ENCODE data around the gene CCDC182.

The CCDC182 gene

GRCh38 chr17:57778306-57778705 lies 33.2 kb upstream of the CCDC182 start:
- no peak for TF ChIP-seq CTCF (IDR thresholded peaks at IDR 0.05; ENCODE audit: poor library complexity, severe bottlenecking)
- Histone ChIP-seq H3K4me3 (ENCODE audit: severe bottlenecking) (no peak overlapping the region), H3K4me1 (ENCODE audit: insufficient read depth, poor library complexity, severe bottlenecking) (no peaks in the 10 kb centered on the region), H3K27ac (ENCODE audit: poor library complexity, severe bottlenecking) (no peak overlapping the region), H3K9me3 (ENCODE audit: severe bottlenecking) (no peaks in the 10 kb centered on the region), H3K27me3 (ENCODE audit: insufficient read depth, poor library complexity, severe bottlenecking) (peaks cover 3% of the 10 kb centered on the region), H3K36me3 (ENCODE audit: low read depth) (no peaks in the 10 kb centered on the region)
- ATAC-seq (ENCODE audit: low read depth), result no peak
- DNase-seq (ENCODE audit: low spot score), result no peak

GRCh38 chr17:57776366-57776765 lies 31.3 kb upstream of the CCDC182 start:
- Histone ChIP-seq H3K4me1 (ENCODE audit: insufficient read depth, poor library complexity, severe bottlenecking) (no peaks in the 10 kb centered on the region), H3K27ac (ENCODE audit: poor library complexity, severe bottlenecking) (no peak overlapping the region), H3K27me3 (ENCODE audit: insufficient read depth, poor library complexity, severe bottlenecking) (peaks cover 4% of the 10 kb centered on the region), H3K9me3 (ENCODE audit: severe bottlenecking) (no peaks in the 10 kb centered on the region), H3K4me3 (ENCODE audit: severe bottlenecking) (no peak overlapping the region), H3K36me3 (ENCODE audit: low read depth) (no peaks in the 10 kb centered on the region)
- TF ChIP-seq CTCF (IDR thresholded peaks at IDR 0.05; ENCODE audit: poor library complexity, severe bottlenecking), result no peak
- no peak for ATAC-seq (ENCODE audit: low read depth)
- no peak for DNase-seq (ENCODE audit: low spot score)

GRCh38 chr17:57774872-57775271 lies 29.8 kb upstream of the CCDC182 start:
- H3K36me3 ChIP-seq (ENCODE audit: low read depth), result no peaks in the 10 kb centered on the region
- no peak overlapping the region for H3K4me3 ChIP-seq (ENCODE audit: severe bottlenecking)
- no peak overlapping the region for H3K27ac ChIP-seq (ENCODE audit: poor library complexity, severe bottlenecking)
- H3K9me3 ChIP-seq (ENCODE audit: severe bottlenecking), result no peaks in the 10 kb centered on the region
- H3K27me3 ChIP-seq (ENCODE audit: insufficient read depth, poor library complexity, severe bottlenecking), result peaks cover 4% of the 10 kb centered on the region
- H3K4me1 ChIP-seq (ENCODE audit: insufficient read depth, poor library complexity, severe bottlenecking), result no peaks in the 10 kb centered on the region
- DNase-seq (ENCODE audit: low spot score) (no peak), ATAC-seq (ENCODE audit: low read depth) (no peak)
- no peak for TF ChIP-seq CTCF (IDR thresholded peaks at IDR 0.05; ENCODE audit: poor library complexity, severe bottlenecking)

GRCh38 chr17:57773557-57773956 lies 28.5 kb upstream of the CCDC182 start:
- H3K27me3 ChIP-seq (ENCODE audit: insufficient read depth, poor library complexity, severe bottlenecking), result peaks cover 4% of the 10 kb centered on the region
- no peak for DNase-seq (ENCODE audit: low spot score)

More at GRCh38 chr17:57773557-57773956, 28.5 kb upstream of the CCDC182 start:
- no peak for TF ChIP-seq CTCF (IDR thresholded peaks at IDR 0.05; ENCODE audit: poor library complexity, severe bottlenecking)
- Histone ChIP-seq H3K27ac (ENCODE audit: poor library complexity, severe bottlenecking) (no peak overlapping the region), H3K4me1 (ENCODE audit: insufficient read depth, poor library complexity, severe bottlenecking) (no peaks in the 10 kb centered on the region), H3K9me3 (ENCODE audit: severe bottlenecking) (no peaks in the 10 kb centered on the region), H3K36me3 (ENCODE audit: low read depth) (no peaks in the 10 kb centered on the region), H3K4me3 (ENCODE audit: severe bottlenecking) (no peak overlapping the region)
- ATAC-seq (ENCODE audit: low read depth), result no peak

Measured in RWPE2 (cell line).